ENCODE data around the gene TUT4. TPM values are rescaled to one million over a fixed set of nuclear protein-coding genes. Genes with fewer than 3 reads are reported as not detected.

TUT4 gene, protein sequence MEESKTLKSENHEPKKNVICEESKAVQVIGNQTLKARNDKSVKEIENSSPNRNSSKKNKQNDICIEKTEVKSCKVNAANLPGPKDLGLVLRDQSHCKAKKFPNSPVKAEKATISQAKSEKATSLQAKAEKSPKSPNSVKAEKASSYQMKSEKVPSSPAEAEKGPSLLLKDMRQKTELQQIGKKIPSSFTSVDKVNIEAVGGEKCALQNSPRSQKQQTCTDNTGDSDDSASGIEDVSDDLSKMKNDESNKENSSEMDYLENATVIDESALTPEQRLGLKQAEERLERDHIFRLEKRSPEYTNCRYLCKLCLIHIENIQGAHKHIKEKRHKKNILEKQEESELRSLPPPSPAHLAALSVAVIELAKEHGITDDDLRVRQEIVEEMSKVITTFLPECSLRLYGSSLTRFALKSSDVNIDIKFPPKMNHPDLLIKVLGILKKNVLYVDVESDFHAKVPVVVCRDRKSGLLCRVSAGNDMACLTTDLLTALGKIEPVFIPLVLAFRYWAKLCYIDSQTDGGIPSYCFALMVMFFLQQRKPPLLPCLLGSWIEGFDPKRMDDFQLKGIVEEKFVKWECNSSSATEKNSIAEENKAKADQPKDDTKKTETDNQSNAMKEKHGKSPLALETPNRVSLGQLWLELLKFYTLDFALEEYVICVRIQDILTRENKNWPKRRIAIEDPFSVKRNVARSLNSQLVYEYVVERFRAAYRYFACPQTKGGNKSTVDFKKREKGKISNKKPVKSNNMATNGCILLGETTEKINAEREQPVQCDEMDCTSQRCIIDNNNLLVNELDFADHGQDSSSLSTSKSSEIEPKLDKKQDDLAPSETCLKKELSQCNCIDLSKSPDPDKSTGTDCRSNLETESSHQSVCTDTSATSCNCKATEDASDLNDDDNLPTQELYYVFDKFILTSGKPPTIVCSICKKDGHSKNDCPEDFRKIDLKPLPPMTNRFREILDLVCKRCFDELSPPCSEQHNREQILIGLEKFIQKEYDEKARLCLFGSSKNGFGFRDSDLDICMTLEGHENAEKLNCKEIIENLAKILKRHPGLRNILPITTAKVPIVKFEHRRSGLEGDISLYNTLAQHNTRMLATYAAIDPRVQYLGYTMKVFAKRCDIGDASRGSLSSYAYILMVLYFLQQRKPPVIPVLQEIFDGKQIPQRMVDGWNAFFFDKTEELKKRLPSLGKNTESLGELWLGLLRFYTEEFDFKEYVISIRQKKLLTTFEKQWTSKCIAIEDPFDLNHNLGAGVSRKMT (N-terminal part only)
- total RNA-seq = 10 to 100 TPM; 51.6 to 59.0 TPM

DNA sequence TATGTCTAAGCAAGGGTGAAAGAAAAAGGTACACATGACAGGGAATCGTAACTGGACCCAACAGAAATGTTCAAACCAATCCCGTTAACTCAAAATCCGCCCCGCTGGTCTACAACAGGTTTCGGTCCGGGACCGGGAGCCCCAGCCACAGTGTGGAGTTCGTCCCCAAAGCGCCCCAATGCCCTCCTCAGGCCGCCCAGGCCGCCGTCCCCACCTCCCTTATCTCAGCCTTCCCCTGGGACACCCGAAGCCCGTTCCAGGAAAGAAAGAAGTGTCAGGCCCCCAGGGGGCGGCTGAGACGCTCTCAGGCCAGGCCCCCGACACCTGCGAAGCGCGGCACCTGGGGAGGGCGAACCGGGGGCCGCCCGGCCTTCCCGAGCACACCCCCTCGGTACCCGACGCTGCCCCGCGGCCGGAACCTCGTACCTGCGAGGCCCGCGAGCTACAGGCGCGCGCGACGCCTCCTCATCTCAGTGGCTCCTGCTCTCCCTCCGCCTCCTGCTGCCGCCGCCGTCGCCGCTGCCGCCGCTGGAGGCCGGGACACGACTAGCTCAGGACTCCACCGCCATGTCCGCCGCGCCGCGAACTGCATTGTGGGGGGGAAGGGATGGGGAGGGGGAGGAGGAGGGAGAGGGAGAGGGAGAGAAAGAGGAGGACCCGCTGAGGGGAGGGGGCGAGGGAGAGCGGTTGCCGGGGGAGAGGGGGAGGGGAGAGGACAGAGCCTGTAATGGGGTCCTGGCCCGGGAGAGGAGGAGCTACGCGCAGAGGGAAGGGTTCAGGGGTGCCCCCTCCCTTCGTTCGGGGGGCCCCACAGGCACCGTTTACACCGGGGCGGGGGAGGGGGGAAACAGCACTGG is at the start of gene TUT4:
TSS of gene TUT4 (minus strand) at position 588 of the 857 bp plus-strand sequence. CDS start 26,812 bp downstream, outside the sequence.
- Mint-ChIP-seq H3K36me3 (ENCODE audit: low read depth) (peaks cover 1% of the 10 kb centered on the region), H3K27ac (peak within 1 kb of the TSS; percentile 65)
- POLR2A ChIA-PET = interaction anchor here (0.8 to 2.3 kb wide), 15 partner anchors 13 to 148 kb away, joined by 3 to 20 read pairs (median 4); partner anchors contain the start of genes GPX7, ORC1, PRPF38A and SHISAL2A

DNA sequence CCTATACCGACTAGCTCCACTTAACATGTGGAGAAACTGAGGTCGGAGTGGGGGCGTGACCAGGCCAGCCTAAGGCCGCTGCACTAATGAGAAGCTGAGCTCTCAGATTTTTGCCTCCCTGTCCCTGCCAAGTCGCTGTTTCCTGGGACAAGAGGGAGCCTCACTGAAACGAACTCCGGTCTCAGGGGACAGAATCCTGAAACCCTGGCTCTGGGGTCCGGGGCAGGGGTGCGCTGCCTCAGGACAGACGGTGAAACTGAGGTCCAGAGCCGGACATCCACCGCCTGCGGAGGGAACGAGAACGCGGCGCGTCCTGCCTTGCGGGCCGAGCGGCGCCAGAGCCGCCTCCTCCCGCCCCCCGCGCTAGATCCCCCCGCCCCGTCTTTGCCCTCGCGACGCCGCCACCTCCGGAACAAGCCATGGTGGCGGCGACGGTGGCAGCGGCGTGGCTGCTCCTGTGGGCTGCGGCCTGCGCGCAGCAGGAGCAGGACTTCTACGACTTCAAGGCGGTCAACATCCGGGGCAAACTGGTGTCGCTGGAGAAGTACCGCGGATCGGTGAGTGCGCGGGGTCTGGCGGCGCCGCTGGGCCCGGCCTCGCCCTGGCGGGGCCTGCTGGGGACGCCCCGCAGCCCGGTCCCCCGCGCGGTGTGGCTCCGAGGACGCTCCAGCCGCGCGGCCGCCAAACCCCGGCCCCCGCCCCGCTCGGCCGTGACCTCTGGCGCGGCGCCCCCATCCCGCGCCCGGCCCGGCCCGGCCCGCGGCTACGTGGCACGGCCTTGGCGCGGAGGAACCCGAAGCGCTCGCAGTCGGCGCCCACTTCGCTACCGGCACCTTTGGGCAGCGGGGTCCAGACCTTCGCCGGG is 49.3 kb upstream of the TUT4 start, which contains the start of gene GPX7:
TSS of gene GPX7 (plus strand) at position 381 of the 865 bp plus-strand sequence. CDS start at position 420, 39 bp downstream.
- ChIA-PET POLR2A (interaction anchor here (0.7 to 1.7 kb wide), 10 partner anchors 9 to 198 kb away, joined by 3 to 6 read pairs (median 3); partner anchors contain the start of genes ORC1 and PRPF38A), CTCF (interaction anchor here (0.6 to 1.5 kb wide), 5 partner anchors 11 to 49 kb away, joined by 3 to 5 read pairs (median 4); partner anchors contain the start of genes SHISAL2A and TUT4)
- peak within 1 kb of the TSS; percentile 89 for H3K4me3 Mint-ChIP-seq
- intact Hi-C loops (cut with micrococcal nuclease) = no loop called here
- H3K36me3 Mint-ChIP-seq (ENCODE audit: low read depth) = peaks cover 27% of the 10 kb centered on the region
- no peaks in the 10 kb centered on the region for H3K27me3 Mint-ChIP-seq
- H3K27ac Mint-ChIP-seq = peak within 1 kb of the TSS; percentile 96
- ATAC-seq (peak; percentile 71), DNase-seq (peak; percentile 63)
- peaks cover 41% of the 10 kb centered on the region for H3K4me1 Mint-ChIP-seq (ENCODE audit: low read depth)
- TF ChIP-seq, protein P1, sequence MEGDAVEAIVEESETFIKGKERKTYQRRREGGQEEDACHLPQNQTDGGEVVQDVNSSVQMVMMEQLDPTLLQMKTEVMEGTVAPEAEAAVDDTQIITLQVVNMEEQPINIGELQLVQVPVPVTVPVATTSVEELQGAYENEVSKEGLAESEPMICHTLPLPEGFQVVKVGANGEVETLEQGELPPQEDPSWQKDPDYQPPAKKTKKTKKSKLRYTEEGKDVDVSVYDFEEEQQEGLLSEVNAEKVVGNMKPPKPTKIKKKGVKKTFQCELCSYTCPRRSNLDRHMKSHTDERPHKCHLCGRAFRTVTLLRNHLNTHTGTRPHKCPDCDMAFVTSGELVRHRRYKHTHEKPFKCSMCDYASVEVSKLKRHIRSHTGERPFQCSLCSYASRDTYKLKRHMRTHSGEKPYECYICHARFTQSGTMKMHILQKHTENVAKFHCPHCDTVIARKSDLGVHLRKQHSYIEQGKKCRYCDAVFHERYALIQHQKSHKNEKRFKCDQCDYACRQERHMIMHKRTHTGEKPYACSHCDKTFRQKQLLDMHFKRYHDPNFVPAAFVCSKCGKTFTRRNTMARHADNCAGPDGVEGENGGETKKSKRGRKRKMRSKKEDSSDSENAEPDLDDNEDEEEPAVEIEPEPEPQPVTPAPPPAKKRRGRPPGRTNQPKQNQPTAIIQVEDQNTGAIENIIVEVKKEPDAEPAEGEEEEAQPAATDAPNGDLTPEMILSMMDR (IDR thresholded peaks at IDR 0.05) = no peak
- no peaks in the 10 kb centered on the region for H3K9me3 Mint-ChIP-seq

More for the DNA sequence above, at the start of gene TUT4:
- TF ChIP-seq, protein P1 (IDR thresholded peaks at IDR 0.05) = no peak
- CTCF ChIA-PET = interaction anchor here (0.8 to 1.5 kb wide), 7 partner anchors 10 to 113 kb away, joined by 3 to 4 read pairs (median 3); no protein-coding TSS in a partner anchor
- H3K9me3 Mint-ChIP-seq = no peaks in the 10 kb centered on the region
- no peak within 1 kb of the TSS for H3K4me3 Mint-ChIP-seq
- peak; percentile 84 for DNase-seq
- intact Hi-C loops (cut with micrococcal nuclease) = loop anchor here (5.0 to 10.0 kb wide), 2 partner anchors 85 to 128 kb away; no protein-coding TSS in a partner anchor
- peaks cover 38% of the 10 kb centered on the region for H3K4me1 Mint-ChIP-seq (ENCODE audit: low read depth)
- ATAC-seq = peak; percentile 67
- no peaks in the 10 kb centered on the region for H3K27me3 Mint-ChIP-seq

DNA sequence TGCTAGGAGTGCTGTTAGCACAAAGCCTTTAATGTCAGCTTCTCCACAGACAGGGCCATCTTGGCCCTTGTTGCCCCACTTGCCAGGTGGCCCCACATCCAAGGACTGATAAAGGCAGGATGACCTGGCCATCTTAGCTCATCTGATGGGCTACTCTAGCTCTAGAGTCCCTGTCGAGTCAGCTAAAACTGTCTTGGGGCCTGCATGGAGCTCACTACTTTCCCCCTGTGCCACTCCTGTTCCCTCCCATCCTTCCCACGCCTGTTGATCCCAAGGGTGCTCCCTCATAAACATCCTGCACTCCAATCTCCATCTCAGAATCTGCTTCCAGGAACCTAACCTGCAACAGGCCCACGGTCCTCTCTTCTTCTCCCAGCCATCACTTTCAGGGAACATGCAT is 48.6 kb upstream of the TUT4 start:
- intact Hi-C loops (cut with micrococcal nuclease) = no loop called here
- Mint-ChIP-seq H3K27ac (peak overlapping the region; percentile 76), H3K27me3 (no peaks in the 10 kb centered on the region), H3K4me3 (peak overlapping the region; percentile 76), H3K36me3 (ENCODE audit: low read depth) (peaks cover 24% of the 10 kb centered on the region), H3K9me3 (no peaks in the 10 kb centered on the region), H3K4me1 (ENCODE audit: low read depth) (peaks cover 41% of the 10 kb centered on the region)
- TF ChIP-seq, protein P1 (IDR thresholded peaks at IDR 0.05) = no peak
- ATAC-seq (no peak), DNase-seq (no peak)
- CTCF ChIA-PET = interaction anchor here (0.6 to 1.5 kb wide), 5 partner anchors 12 to 49 kb away, joined by 3 to 5 read pairs (median 4); partner anchors contain the start of genes SHISAL2A and TUT4
- POLR2A ChIA-PET = interaction anchor here (0.5 to 1.7 kb wide), 11 partner anchors 9 to 818 kb away, joined by 3 to 6 read pairs (median 3); partner anchors contain the start of genes ORC1 and PRPF38A
